Cardiac muscle cell (in vitro differentiated cells and primary cell): Measurements from ENCODE around the gene GLS. TPM values are rescaled to one million over a fixed set of nuclear protein-coding genes. Genes with fewer than 3 reads are reported as not detected.
"Not testable (repeated sequence)": the region's sequence is repeated elsewhere in the genome, so short reads cannot be mapped to it uniquely, and the experiment has no call there.

Source experiments
- DNase-seq, 2 donors: peaks; one replicate each; pipeline versions ENCODE4 v3.0.0 to v3.0.0-alpha.2; 2010 to 2017; ENCODE audit warnings: low read depth in 1 of 2, low spot score in 1 of 2
- H3K27ac ChIP-seq: fragments of 200-600 bp; sonication (generic); 2 replicates; pipeline ENCODE4 v1.5.1; 2016
- H3K27me3 ChIP-seq: fragments of 200-600 bp; sonication (generic); 2 replicates; pipeline ENCODE4 v1.6.0; 2016; ENCODE audit warnings: control low read depth
- H3K36me3 ChIP-seq: fragments of 200-600 bp; sonication (generic); 2 replicates; pipeline ENCODE4 v1.5.1; 2016; ENCODE audit warnings: control low read depth
- H3K4me1 ChIP-seq: fragments of 200-600 bp; sonication (generic); 2 replicates; pipeline ENCODE4 v1.8.1; 2017; ENCODE audit warnings: low read depth, mild to moderate bottlenecking, mixed run types
- H3K4me3 ChIP-seq: fragments of 200-600 bp; sonication (generic); 2 replicates; pipeline ENCODE4 v1.5.1; 2016; ENCODE audit warnings: mild to moderate bottlenecking
- H3K9me3 ChIP-seq: fragments of 200-600 bp; sonication (generic); 2 replicates; pipeline ENCODE4 v1.5.1; 2017; ENCODE audit warnings: low read depth, mild to moderate bottlenecking, control low read depth
- polyA plus RNA-seq: library from polyadenylated mRNA; unstranded; fragments of >200 nt; fragmentation: Nextera tagmentation; extraction: Ambion mirVana; gene quantifications from 2 replicates; pipeline ENCODE4 v1.2.1, GENCODE V29; 2016
- total RNA-seq: library from RNA; depleted of rRNA; stranded (reverse); fragments of >200 nt; gene quantifications from 2 replicates; pipeline ENCODE4 v1.2.3, GENCODE V29; 2016
- TF ChIP-seq, protein P1 (sequence below): IDR thresholded peaks from 2 replicates; pipeline ENCODE4 v1.5.1; 2012; ENCODE audit warnings: low read depth, mild to moderate bottlenecking, low read length

GLS gene
- total and polyA plus RNA-seq, 2 experiments from 2014 or later: 35.2 to 80.8 TPM

DNA sequence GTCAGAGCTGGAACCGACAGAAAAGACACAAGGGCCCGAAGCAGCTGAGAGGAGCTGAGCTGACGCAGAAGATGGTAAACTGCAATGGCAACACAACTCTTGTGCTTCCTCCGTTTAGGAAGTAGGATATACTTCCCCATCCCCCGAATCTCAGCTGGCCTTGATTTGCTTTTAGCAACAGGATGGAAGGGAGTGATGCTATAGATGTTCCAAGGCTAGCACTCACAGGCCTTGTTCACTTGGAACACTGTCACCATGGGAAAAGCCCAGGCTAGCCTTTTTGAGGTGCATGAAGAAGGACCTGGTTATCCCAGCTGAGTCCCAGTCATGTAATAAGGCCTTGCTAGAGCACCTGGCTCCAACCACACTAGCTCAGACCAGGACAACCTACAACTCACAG lies 107.3 kb downstream of the GLS start:
- no peaks in the 10 kb centered on the region for H3K9me3 ChIP-seq
- no peak overlapping the region for H3K27ac ChIP-seq
- no peak for DNase-seq
- H3K4me1 ChIP-seq: no peaks in the 10 kb centered on the region
- TF ChIP-seq, protein P1, sequence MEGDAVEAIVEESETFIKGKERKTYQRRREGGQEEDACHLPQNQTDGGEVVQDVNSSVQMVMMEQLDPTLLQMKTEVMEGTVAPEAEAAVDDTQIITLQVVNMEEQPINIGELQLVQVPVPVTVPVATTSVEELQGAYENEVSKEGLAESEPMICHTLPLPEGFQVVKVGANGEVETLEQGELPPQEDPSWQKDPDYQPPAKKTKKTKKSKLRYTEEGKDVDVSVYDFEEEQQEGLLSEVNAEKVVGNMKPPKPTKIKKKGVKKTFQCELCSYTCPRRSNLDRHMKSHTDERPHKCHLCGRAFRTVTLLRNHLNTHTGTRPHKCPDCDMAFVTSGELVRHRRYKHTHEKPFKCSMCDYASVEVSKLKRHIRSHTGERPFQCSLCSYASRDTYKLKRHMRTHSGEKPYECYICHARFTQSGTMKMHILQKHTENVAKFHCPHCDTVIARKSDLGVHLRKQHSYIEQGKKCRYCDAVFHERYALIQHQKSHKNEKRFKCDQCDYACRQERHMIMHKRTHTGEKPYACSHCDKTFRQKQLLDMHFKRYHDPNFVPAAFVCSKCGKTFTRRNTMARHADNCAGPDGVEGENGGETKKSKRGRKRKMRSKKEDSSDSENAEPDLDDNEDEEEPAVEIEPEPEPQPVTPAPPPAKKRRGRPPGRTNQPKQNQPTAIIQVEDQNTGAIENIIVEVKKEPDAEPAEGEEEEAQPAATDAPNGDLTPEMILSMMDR: no peak
- peaks cover 40% of the 10 kb centered on the region for H3K36me3 ChIP-seq
- H3K27me3 ChIP-seq: no peaks in the 10 kb centered on the region
- H3K4me3 ChIP-seq: no peak overlapping the region

GRCh38 chr2:190988910-190989309 lies 108.3 kb downstream of the GLS start:
- H3K4me3 ChIP-seq: no peak overlapping the region
- TF ChIP-seq, protein P1: no peak
- no peaks in the 10 kb centered on the region for H3K9me3 ChIP-seq
- no peaks in the 10 kb centered on the region for H3K27me3 ChIP-seq
- no peaks in the 10 kb centered on the region for H3K4me1 ChIP-seq
- H3K27ac ChIP-seq: no peak overlapping the region
- no peak for DNase-seq
- peaks cover 35% of the 10 kb centered on the region for H3K36me3 ChIP-seq

- DNase-seq: no peak
- H3K27ac ChIP-seq: no peak overlapping the region
- TF ChIP-seq, protein P1: no peak
- H3K27me3 ChIP-seq: no peaks in the 10 kb centered on the region
- H3K4me1 ChIP-seq: no peaks in the 10 kb centered on the region
- H3K36me3 ChIP-seq: peaks cover 32% of the 10 kb centered on the region
- no peak overlapping the region for H3K4me3 ChIP-seq
- H3K9me3 ChIP-seq: no peaks in the 10 kb centered on the region
Measured at GRCh38 chr2:190990132-190990531, 109.5 kb downstream of the GLS start.

DNA sequence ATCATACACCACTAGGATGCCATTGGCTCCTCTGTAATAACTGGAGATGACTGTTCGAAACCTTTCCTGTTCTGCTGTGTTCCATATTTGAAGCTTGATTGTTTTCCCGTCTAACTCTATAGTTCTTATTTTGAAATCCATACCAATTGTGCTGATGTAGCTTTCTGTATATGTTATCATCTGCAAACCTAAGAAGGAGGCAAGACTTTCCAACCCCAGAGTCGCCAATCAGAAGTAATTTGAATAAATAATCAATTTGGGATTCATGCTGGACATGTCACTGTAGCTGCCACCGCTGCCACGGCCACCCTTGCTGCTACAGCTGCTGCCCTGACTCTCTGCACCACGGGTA lies 112.6 kb downstream of the GLS start:
- Histone ChIP-seq H3K27ac (no peak overlapping the region), H3K27me3 (no peaks in the 10 kb centered on the region), H3K9me3 (no peaks in the 10 kb centered on the region), H3K36me3 (peaks cover 27% of the 10 kb centered on the region), H3K4me1 (no peaks in the 10 kb centered on the region), H3K4me3 (no peak overlapping the region)
- no peak for DNase-seq
- TF ChIP-seq, protein P1: no peak

DNA sequence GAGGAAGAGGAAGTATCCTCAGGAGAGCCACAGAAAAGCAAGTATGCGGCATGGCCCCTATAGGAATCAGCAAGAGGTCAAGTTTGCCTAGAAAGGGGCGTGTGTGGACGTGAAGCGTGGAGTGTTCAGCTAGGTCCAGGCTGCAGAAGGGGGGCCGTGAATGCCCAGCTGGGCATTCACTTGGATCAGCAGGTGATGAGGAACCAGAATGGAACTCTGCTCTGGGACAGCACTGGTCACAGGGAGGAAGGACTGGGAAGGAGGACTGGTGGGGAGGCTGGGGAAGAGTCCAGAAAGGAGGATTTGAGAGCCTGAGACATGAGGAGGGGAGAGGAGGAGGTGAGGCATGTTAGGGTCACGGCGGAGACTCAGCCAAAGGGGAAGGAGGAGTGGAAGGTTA lies 113.5 kb downstream of the GLS start:
- Histone ChIP-seq H3K4me3 (no peak overlapping the region), H3K36me3 (peaks cover 29% of the 10 kb centered on the region), H3K4me1 (no peaks in the 10 kb centered on the region), H3K9me3 (no peaks in the 10 kb centered on the region), H3K27ac (no peak overlapping the region), H3K27me3 (no peaks in the 10 kb centered on the region)
- TF ChIP-seq, protein P1: no peak
- no peak for DNase-seq

- H3K9me3 ChIP-seq, H3K27ac ChIP-seq, H3K4me1 ChIP-seq, H3K4me3 ChIP-seq, DNase-seq, H3K27me3 ChIP-seq: not testable (repeated sequence)
- H3K36me3 ChIP-seq: peaks cover 29% of the 10 kb centered on the region
Measured at GRCh38 chr2:190995315-190995714, 114.7 kb downstream of the GLS start.
